Stimulated activated CD4-positive, alpha-beta T cell treated with anti-CD3 and anti-CD28 coated beads, TNF-alpha, amount 100 ng/mL, for 48 hours (primary cell): Measurements from ENCODE around the gene NUDT12.

Source experiments
- DNase-seq, 3 donors: peaks; one replicate each; pipeline ENCODE4 v3.0.0-alpha.2; 2020; ENCODE audit warnings: low read depth in 3 of 3

Gene NUDT12

GRCh38 chr5:103541114-103541513 is 21.5 kb downstream of the NUDT12 start:
- no peak for DNase-seq

GRCh38 chr5:103539376-103540330 is 22.9 kb downstream of the NUDT12 start:
- no peak for DNase-seq

- no peak for DNase-seq
These were observed 30.4 kb downstream of the NUDT12 start for GRCh38 chr5:103532086-103532734.

GRCh38 chr5:103526164-103526915 is 36.2 kb downstream of the NUDT12 start:
- DNase-seq = no peak

- no peak for DNase-seq
These were observed 37.2 kb downstream of the NUDT12 start for GRCh38 chr5:103525361-103525760.

GRCh38 chr5:103523319-103523718 is 39.3 kb downstream of the NUDT12 start:
- no peak for DNase-seq

GRCh38 chr5:103522586-103522985 is 40.0 kb downstream of the NUDT12 start:
- no peak for DNase-seq

GRCh38 chr5:103519550-103519949 is 43.0 kb downstream of the NUDT12 start:
- no peak for DNase-seq

GRCh38 chr5:103514371-103514770 is 48.2 kb downstream of the NUDT12 start:
- DNase-seq = no peak

- no peak for DNase-seq
These were observed 48.9 kb downstream of the NUDT12 start for GRCh38 chr5:103513701-103514100.

- DNase-seq = no peak
These were observed 50.1 kb downstream of the NUDT12 start for GRCh38 chr5:103512500-103512899.

- no peak for DNase-seq
These were observed 51.1 kb downstream of the NUDT12 start for GRCh38 chr5:103511554-103511885.

GRCh38 chr5:103510851-103511553 is 51.6 kb downstream of the NUDT12 start:
- DNase-seq = no peak

- no peak for DNase-seq
These were observed 56.8 kb downstream of the NUDT12 start for GRCh38 chr5:103505581-103506305.

- no peak for DNase-seq
These were observed 59.5 kb downstream of the NUDT12 start for GRCh38 chr5:103503066-103503465.

GRCh38 chr5:103502662-103503061 is 59.9 kb downstream of the NUDT12 start:
- DNase-seq = no peak
